H1 (cell line): ENCODE measurements around the gene GXYLT1. TPM values are rescaled to one million over a fixed set of nuclear protein-coding genes. Genes with fewer than 3 reads are reported as not detected.
A peak's percentile ranks its signal among the peaks of the same experiment; 100 is the strongest.

Experiments used
- ASH2L ChIP-seq: fragments of 200-600, 300-600 bp; sonication (generic); IDR thresholded peaks from one replicate; pipeline ENCODE4 v1.7.1; 2017; ENCODE audit warnings: low read length
- ATF3 ChIP-seq: IDR thresholded peaks from 2 replicates; pipeline ENCODE4 v1.6.1; 2011; ENCODE audit warnings: low read depth, mild to moderate bottlenecking, low read length; ENCODE audit not compliant: insufficient read depth
- CREB1 ChIP-seq: IDR thresholded peaks from 2 replicates; pipeline ENCODE4 v1.6.1; 2012; ENCODE audit warnings: inconsistent platforms
- CTCF ChIP-seq, 3 experiments: IDR thresholded peaks; 1 replicate in 2 of 3; 2 replicates in 1 of 3; pipeline versions ENCODE4 v1.5.1 to v1.6.1; 2011; ENCODE audit warnings: low read length in 3 of 3, mild to moderate bottlenecking in 3 of 3, inconsistent platforms in 2 of 3, low read depth in 1 of 3, moderate library complexity in 1 of 3; ENCODE audit not compliant: insufficient read depth in 1 of 3; ENCODE audit errors: control extremely low read depth in 1 of 3
- E2F6 ChIP-seq: IDR thresholded peaks from 2 replicates; pipeline ENCODE4 v1.6.1; 2012; ENCODE audit warnings: inconsistent platforms
- EGR1 ChIP-seq: IDR thresholded peaks from 2 replicates; pipeline ENCODE4 v1.6.1; 2011; ENCODE audit warnings: low read depth, low read length, borderline replicate concordance
- EP300 ChIP-seq, 2 experiments: IDR thresholded peaks; 1 replicate in 1 of 2; 2 replicates in 1 of 2; pipeline ENCODE4 v1.6.1; 2011 to 2012; ENCODE audit warnings: low read depth in 2 of 2, low read length in 2 of 2, mild to moderate bottlenecking in 2 of 2, borderline replicate concordance in 1 of 2, inconsistent platforms in 1 of 2, moderate library complexity in 1 of 2
- FOSL1 ChIP-seq: IDR thresholded peaks from 2 replicates; pipeline ENCODE4 v1.6.1; 2011; ENCODE audit warnings: mild to moderate bottlenecking, low read depth, low read length, moderate library complexity; ENCODE audit not compliant: insufficient read depth
- GABPA ChIP-seq: IDR thresholded peaks from 2 replicates; pipeline ENCODE4 v1.6.1; 2011; ENCODE audit warnings: mild to moderate bottlenecking, low read length, moderate library complexity, borderline replicate concordance; ENCODE audit not compliant: insufficient read depth
- HDAC6 ChIP-seq: IDR thresholded peaks from one replicate; pipeline ENCODE4 v1.7.1; 2012; ENCODE audit warnings: low read depth, mild to moderate bottlenecking, inconsistent platforms, low read length, moderate library complexity
- JUN ChIP-seq: IDR thresholded peaks from 2 replicates; pipeline ENCODE4 v1.6.1; 2011; ENCODE audit warnings: low read depth, mild to moderate bottlenecking, improper control_type of control experiment, low read length
- KDM4A ChIP-seq: IDR thresholded peaks from one replicate; pipeline ENCODE4 v1.7.1; 2012; ENCODE audit warnings: low read depth, mild to moderate bottlenecking, moderate library complexity, low read length, inconsistent platforms; ENCODE audit not compliant: severe bottlenecking
- PHF8 ChIP-seq: fragments of 200-600 bp; sonication (generic); conservative IDR thresholded peaks from 2 replicates; pipeline ENCODE4 v1.7.1; 2012; ENCODE audit warnings: low read depth, mild to moderate bottlenecking, inconsistent platforms, low read length, moderate library complexity
- POLR2A ChIP-seq, 2 experiments: IDR thresholded peaks; 1 replicate in 1 of 2; 2 replicates in 1 of 2; pipeline ENCODE4 v1.6.1; 2011; ENCODE audit warnings: low read depth in 2 of 2, low read length in 2 of 2, mild to moderate bottlenecking in 2 of 2; ENCODE audit errors: control extremely low read depth in 1 of 2
- RXRA ChIP-seq: IDR thresholded peaks from 2 replicates; pipeline ENCODE4 v1.6.1; 2011; ENCODE audit warnings: low read depth, mild to moderate bottlenecking, low read length, moderate library complexity; ENCODE audit not compliant: insufficient read depth
- SP2 ChIP-seq: IDR thresholded peaks from 2 replicates; pipeline ENCODE4 v1.6.1; 2012; ENCODE audit warnings: mild to moderate bottlenecking, low read length, inconsistent platforms
- TBP ChIP-seq: IDR thresholded peaks from 2 replicates; pipeline ENCODE4 v1.6.1; 2011; ENCODE audit warnings: low read depth, low read length, improper control_type of control experiment
- TCF12 ChIP-seq: IDR thresholded peaks from 2 replicates; pipeline ENCODE4 v1.6.1; 2011; ENCODE audit warnings: low read depth, mild to moderate bottlenecking, low read length
- TEAD4 ChIP-seq: IDR thresholded peaks from 2 replicates; pipeline ENCODE4 v1.6.1; 2012; ENCODE audit warnings: low read depth, low read length, inconsistent platforms, mixed read lengths
- YY1 ChIP-seq: IDR thresholded peaks from 2 replicates; pipeline ENCODE4 v1.6.1; 2011; ENCODE audit warnings: low read depth, mild to moderate bottlenecking, low read length
- ZNF274 ChIP-seq: IDR thresholded peaks from 2 replicates; pipeline ENCODE4 v1.7.0; 2012; ENCODE audit warnings: low read length, borderline replicate concordance; ENCODE audit errors: extremely low read depth
- polyA plus RNA-seq, 7 experiments: library from polyadenylated mRNA; depleted of rRNA in 3 of 7; stranded (reverse) in 5 of 7; unstranded in 2 of 7; fragments of >200 nt in 5 of 7; fragments of 200-250 nt in 2 of 7; gene quantifications; 1 replicate in 5 of 7; 2 replicates in 1 of 7; 4 replicates in 1 of 7; pipeline versions ENCODE4 v1.2.1 to v1.2.3, GENCODE V29; 2011 to 2013; ENCODE audit warnings: missing spikeins in 2 of 7, mixed read lengths in 2 of 7
- total RNA-seq: library from RNA; stranded (reverse); fragmentation: NEBNext Ultra II Directional; extraction: Animal tissue kit (Norgen Biotek cat#: 25700); gene quantifications from 2 replicates; pipeline ENCODE4 v1.2.1, GENCODE V29; 2021

The GXYLT1 gene
- total and polyA plus RNA-seq, 2 of the 8 experiments (the other 6 are each of a cell fraction or from before 2014, with no cell fraction given) = 3.1 to 10.7 TPM

- no peak for TF ChIP-seq CTCF (IDR thresholded peaks at IDR 0.05; ENCODE audit: control extremely low read depth in 1 of 3, insufficient read depth in 1 of 3, low read depth in 1 of 3, low read length in 3 of 3)
- no peak for TF ChIP-seq FOSL1
- peak; percentile 73; the same call in 1 of the 2 replicates for TF ChIP-seq TBP
- TF ChIP-seq TEAD4 = peak; percentile 73; the same call in 1 of the 2 replicates
- TF ChIP-seq EGR1 = peak; percentile 85
- peak; percentile 68 for TF ChIP-seq KDM4A
- TF ChIP-seq ATF3 = no peak
- peak; percentile 84 for TF ChIP-seq ASH2L
- peak in 1 of 2 experiments; percentile 19; a peak in 1 of 3 replicates for TF ChIP-seq EP300 (IDR thresholded peaks at IDR 0.05; ENCODE audit: borderline replicate concordance in 1 of 2, low read depth in 2 of 2, low read length in 2 of 2)
- TF ChIP-seq E2F6 = peak; percentile 66
- no peak for TF ChIP-seq HDAC6
- TF ChIP-seq PHF8 = peak; percentile 28; the same call in 1 of the 2 replicates
- TF ChIP-seq JUN = no peak
- no peak for TF ChIP-seq ZNF274
- no peak for TF ChIP-seq SP2
- no peak for TF ChIP-seq RXRA
- no peak for TF ChIP-seq TCF12
- no peak for TF ChIP-seq GABPA
- peak; percentile 83 for TF ChIP-seq CREB1
- 0 out of 2 replicates have a peak, but pooled peaks have one; percentile 9 for TF ChIP-seq YY1
- peak; percentile 72 to 75 for TF ChIP-seq POLR2A (IDR thresholded peaks at IDR 0.05; ENCODE audit: control extremely low read depth in 1 of 2, low read depth in 2 of 2, low read length in 2 of 2)
These were observed at the start of gene GXYLT1 (continued) for GRCh38 chr12:42144408-42145196.
